Endothelial cell of umbilical vein (primary cell): ENCODE data around the gene CERS5.

Source experiments
- EZH2 ChIP-seq: IDR thresholded peaks from 2 replicates; pipeline ENCODE4 v1.6.1; 2012; ENCODE audit warnings: borderline replicate concordance, low read depth, mild to moderate bottlenecking, moderate library complexity, low read length, inconsistent platforms; ENCODE audit not compliant: severe bottlenecking
- FOS ChIP-seq: IDR thresholded peaks from 2 replicates; pipeline ENCODE4 v1.6.1; 2011; ENCODE audit warnings: mild to moderate bottlenecking, low read length, moderate library complexity, borderline replicate concordance; ENCODE audit not compliant: insufficient read depth
- GATA2 ChIP-seq: IDR thresholded peaks from 2 replicates; pipeline ENCODE4 v1.7.0; 2011; ENCODE audit warnings: low read depth, mild to moderate bottlenecking, moderate library complexity, mixed read lengths, low read length; ENCODE audit not compliant: insufficient read length, insufficient read depth
- MAX ChIP-seq: IDR thresholded peaks from 2 replicates; pipeline ENCODE4 v1.6.1; 2011; ENCODE audit not compliant: insufficient read depth, insufficient read length
- POLR2A ChIP-seq: IDR thresholded peaks from 2 replicates; pipeline ENCODE4 v1.6.1; 2012; ENCODE audit warnings: low read depth, mild to moderate bottlenecking, control low read depth, low read length
- POLR2AphosphoS5 ChIP-seq: IDR thresholded peaks from 2 replicates; pipeline ENCODE4 v1.6.1; 2012; ENCODE audit warnings: low read depth, mild to moderate bottlenecking, control low read depth, low read length, moderate library complexity; ENCODE audit not compliant: insufficient read depth
- TF ChIP-seq, protein P1 (sequence below), 2 donors: IDR thresholded peaks; 1 replicate in 1 of 2; 2 replicates in 1 of 2; pipeline ENCODE4 v1.5.1; 2011; ENCODE audit warnings: low read length in 2 of 2, mild to moderate bottlenecking in 2 of 2, moderate library complexity in 2 of 2, control low read depth in 1 of 2, inconsistent platforms in 1 of 2, low read depth in 1 of 2; ENCODE audit not compliant: insufficient read depth in 1 of 2; ENCODE audit errors: extremely low read depth in 1 of 2

DNA sequence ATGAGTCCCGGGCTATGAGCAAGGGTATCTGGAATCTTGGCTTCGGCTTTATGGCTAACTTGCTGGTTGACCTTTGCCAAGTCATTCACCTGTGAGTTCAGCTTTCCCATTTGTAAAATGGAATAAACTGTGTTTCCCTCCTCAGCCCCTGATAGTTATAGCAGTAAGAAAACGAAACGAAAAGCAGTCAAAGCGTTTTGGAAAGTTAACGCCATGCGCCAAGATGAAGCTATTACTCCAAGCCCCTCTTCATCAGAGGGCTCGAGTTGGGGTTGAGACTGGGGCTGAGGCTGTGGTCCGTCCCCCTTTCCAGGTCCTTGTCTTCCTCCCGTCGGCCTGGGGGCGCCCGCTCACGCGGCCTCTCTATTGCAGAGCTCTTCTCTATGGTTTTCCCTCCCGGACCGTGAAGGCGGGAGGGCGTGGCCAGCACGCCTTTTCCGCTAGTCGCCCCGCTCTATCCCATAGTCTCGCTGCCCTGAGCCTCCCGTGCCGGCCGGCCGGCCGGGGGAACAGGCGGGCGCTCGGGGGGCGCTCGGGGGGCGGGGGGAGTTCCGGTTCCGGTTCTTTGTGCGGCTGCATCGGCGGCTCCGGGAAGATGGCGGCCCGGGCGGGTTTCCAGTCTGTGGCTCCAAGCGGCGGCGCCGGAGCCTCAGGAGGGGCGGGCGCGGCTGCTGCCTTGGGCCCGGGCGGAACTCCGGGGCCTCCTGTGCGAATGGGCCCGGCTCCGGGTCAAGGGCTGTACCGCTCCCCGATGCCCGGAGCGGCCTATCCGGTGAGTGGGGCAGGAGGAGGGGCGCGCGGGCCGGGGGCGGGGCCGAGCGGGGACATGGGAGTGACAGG lies 82.2 kb downstream of the CERS5 start, which contains the start of gene SMARCD1:
- TF ChIP-seq POLR2A = no peak
- TF ChIP-seq, protein P1, sequence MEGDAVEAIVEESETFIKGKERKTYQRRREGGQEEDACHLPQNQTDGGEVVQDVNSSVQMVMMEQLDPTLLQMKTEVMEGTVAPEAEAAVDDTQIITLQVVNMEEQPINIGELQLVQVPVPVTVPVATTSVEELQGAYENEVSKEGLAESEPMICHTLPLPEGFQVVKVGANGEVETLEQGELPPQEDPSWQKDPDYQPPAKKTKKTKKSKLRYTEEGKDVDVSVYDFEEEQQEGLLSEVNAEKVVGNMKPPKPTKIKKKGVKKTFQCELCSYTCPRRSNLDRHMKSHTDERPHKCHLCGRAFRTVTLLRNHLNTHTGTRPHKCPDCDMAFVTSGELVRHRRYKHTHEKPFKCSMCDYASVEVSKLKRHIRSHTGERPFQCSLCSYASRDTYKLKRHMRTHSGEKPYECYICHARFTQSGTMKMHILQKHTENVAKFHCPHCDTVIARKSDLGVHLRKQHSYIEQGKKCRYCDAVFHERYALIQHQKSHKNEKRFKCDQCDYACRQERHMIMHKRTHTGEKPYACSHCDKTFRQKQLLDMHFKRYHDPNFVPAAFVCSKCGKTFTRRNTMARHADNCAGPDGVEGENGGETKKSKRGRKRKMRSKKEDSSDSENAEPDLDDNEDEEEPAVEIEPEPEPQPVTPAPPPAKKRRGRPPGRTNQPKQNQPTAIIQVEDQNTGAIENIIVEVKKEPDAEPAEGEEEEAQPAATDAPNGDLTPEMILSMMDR (IDR thresholded peaks at IDR 0.05; ENCODE audit: extremely low read depth in 1 of 2, insufficient read depth in 1 of 2, low read depth in 1 of 2, low read length in 2 of 2) = peak; percentile 50 to 71
- no peak for TF ChIP-seq FOS
- peak; percentile 29 for TF ChIP-seq MAX
- TF ChIP-seq GATA2 = no peak
- TF ChIP-seq EZH2 = no peak
- peak; percentile 81 for TF ChIP-seq POLR2AphosphoS5
